GM12874 (cell line): ENCODE measurements around the gene P3H3.

Experiments used
- CTCF ChIP-seq: IDR thresholded peaks from 2 replicates; pipeline ENCODE4 v1.5.1; 2011; ENCODE audit warnings: low read depth, mild to moderate bottlenecking, control low read depth, low read length, moderate library complexity; ENCODE audit not compliant: insufficient read depth

Gene P3H3

DNA sequence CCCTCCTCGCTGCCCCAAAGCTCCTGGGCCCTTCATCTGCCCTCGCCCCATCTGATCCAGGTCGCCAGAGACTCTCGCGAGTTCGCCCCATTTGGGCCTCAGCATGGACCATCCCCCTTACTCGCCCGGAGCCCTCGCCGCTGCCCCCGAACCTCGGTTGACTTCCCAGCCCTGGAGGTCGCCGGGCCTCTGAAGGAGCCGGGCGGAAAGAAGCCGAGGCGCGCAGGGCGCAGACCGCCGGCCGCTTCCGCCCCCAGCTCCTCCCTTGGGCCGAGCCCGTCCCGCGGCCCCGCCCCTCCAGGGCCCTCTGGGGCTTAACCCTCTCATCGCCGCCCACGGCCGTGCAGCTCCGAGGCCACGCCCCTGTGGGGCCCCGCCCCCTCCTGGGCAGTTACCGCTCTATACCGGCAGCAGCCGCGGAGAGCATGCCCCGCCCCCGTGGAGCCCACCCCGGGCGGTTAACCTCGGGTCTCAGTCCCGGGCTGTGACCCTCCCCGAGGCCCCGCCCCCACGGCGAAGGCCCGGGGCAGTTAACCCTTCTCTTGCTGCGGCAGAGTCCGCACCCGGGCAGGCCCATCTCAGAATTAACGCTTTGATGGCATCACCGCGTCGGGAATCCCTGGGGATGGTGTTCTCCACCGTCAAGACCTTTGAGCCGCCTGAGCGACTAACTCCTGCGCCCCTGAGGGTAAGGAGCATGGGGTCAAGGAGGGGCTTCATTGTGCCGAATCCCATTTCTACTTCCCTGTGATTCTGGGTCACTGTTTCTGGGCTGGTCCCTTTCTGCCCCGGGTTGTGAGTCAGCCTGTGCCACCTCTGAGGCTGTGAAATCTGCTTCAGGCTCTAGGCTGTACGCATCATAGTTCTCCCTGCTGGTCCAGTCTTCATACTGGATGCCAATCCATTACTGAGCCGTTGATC lies 45.1 kb downstream of the P3H3 start, which contains the start of gene SPSB2:
SPSB2 (minus strand) TSS at position 210 of the 921 bp plus-strand sequence. CDS start 402 bp downstream, outside the sequence.
- TF ChIP-seq CTCF: no peak

DNA sequence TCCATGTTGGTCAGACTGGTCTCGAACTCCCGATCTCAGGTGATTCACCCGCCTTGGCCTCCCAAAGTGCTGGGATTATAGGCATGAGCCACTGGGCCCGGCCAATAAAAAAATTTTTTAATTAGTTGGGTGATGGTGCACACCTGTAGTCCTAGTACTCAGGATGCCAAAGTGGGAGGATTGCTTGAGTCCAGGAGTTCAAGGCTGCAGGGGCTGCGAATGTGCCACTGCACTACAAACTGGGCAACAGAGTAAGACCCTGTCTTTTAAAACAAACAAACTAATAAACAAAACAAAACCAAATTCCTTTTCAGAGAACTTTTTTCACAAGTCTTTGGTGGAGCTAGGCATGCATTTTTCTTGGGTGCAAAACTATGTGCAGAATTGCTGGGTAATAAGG lies 55.0 kb downstream of the P3H3 start:
- TF ChIP-seq CTCF: no peak

- TF ChIP-seq CTCF: no peak
These were observed 55.5 kb downstream of the P3H3 start for GRCh38 chr12:6883683-6884082.

GRCh38 chr12:6884539-6884938 lies 56.3 kb downstream of the P3H3 start:
- no peak for TF ChIP-seq CTCF

- no peak for TF ChIP-seq CTCF
These were observed 59.3 kb downstream of the P3H3 start for GRCh38 chr12:6887460-6887859.

DNA sequence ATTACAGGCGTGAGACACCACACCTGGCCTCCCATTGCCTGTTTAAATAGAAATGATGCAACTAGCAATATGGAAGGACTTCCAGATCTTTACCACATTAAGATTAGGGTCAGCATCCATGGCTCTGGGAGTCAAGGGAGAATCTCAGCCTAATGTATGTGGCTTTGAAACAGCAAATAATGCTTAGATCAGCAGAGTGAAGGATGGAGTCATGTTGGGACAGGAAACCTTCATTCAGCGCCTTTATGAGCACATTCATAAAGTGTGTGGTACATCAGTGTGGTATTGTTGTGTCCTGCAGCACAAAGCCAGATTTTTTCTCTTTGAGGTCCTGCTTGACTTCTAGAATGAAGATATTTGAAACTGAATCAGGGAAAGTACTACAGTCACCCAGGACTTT lies 60.2 kb downstream of the P3H3 start:
- no peak for TF ChIP-seq CTCF
